Caco-2 (cell line): ENCODE data around the gene GPR21. TPM values are rescaled to one million over a fixed set of nuclear protein-coding genes. Genes with fewer than 3 reads are reported as not detected.

ENCODE experiments used
- BruUV-seq: library from RNA; stranded (reverse); fragments of 400-500 nt; replicated peaks from 2 replicates; lab custom pipeline; 2021; lab: Mats Ljungman, UMichigan
- CTCF ChIA-PET: fragments of 300-600 bp; sonication (Branson Sonifier 250); formaldehyde crosslinking; loops from one replicate; lab custom pipeline; 2022; ENCODE audit warnings: antibody characterized with exemption; lab: Charles Lee
- POLR2A ChIA-PET: fragments of 300-600 bp; sonication (Branson Sonifier 250); formaldehyde crosslinking; loops from one replicate; lab custom pipeline; 2022; ENCODE audit warnings: antibody characterized with exemption; lab: Charles Lee
- DNase-seq, 2 experiments: peaks; one replicate each; pipeline versions ENCODE4 v3.0.0 to v3.0.0-alpha.2; 2020 to 2022
- H3K27me3 ChIP-seq: replicated peaks from 2 replicates; pipeline ENCODE4 v1.6.0; 2011; ENCODE audit warnings: low read length; ENCODE audit not compliant: control insufficient read depth, insufficient read depth
- H3K36me3 ChIP-seq: 2 replicates; pipeline ENCODE4 v1.5.1; 2011; ENCODE audit warnings: low read length; ENCODE audit not compliant: control insufficient read depth, insufficient read depth
- H3K4me1 ChIP-seq: fragments of 250-450 bp; sonication (Bioruptor Pico); 2 replicates; pipeline ENCODE4 v1.5.1; 2020; ENCODE audit warnings: mild to moderate bottlenecking
- H3K4me3 ChIP-seq: 2 replicates; pipeline ENCODE4 v1.5.1; 2011; ENCODE audit warnings: low read depth, mild to moderate bottlenecking, control low read depth, low read length
- H3K9me3 ChIP-seq: fragments of 250-450 bp; sonication (Bioruptor Pico); 2 replicates; pipeline ENCODE4 v1.5.1; 2020; ENCODE audit warnings: mild to moderate bottlenecking, moderate library complexity
- H3K27ac Mint-ChIP-seq: one replicate; pipeline ENCODE4 v1.8.0; 2022; ENCODE audit warnings: mixed read lengths; ENCODE audit not compliant: unreplicated experiment
- H3K27me3 Mint-ChIP-seq: one replicate; pipeline ENCODE4 v1.8.0; 2022; ENCODE audit warnings: mixed read lengths; ENCODE audit not compliant: insufficient read depth, unreplicated experiment
- H3K36me3 Mint-ChIP-seq: one replicate; pipeline ENCODE4 v1.8.0; 2022; ENCODE audit warnings: mild to moderate bottlenecking, mixed read lengths; ENCODE audit not compliant: insufficient read depth, unreplicated experiment
- H3K4me1 Mint-ChIP-seq: one replicate; pipeline ENCODE4 v1.8.0; 2022; ENCODE audit warnings: low read depth, mixed read lengths; ENCODE audit not compliant: unreplicated experiment
- H3K4me3 Mint-ChIP-seq: one replicate; pipeline ENCODE4 v1.8.0; 2022; ENCODE audit warnings: mild to moderate bottlenecking, moderate library complexity, mixed read lengths; ENCODE audit not compliant: unreplicated experiment
- H3K9me3 Mint-ChIP-seq: one replicate; pipeline ENCODE4 v1.8.0; 2022; ENCODE audit warnings: mixed read lengths; ENCODE audit not compliant: unreplicated experiment
- intact Hi-C: fragments of 100-400 bp; cut with micrococcal nuclease; formaldehyde crosslinking; loops from one replicate; pipeline ENCODE4 v1.10.0; 2022; ENCODE audit not compliant: unreplicated experiment
- total RNA-seq: library from RNA; stranded (reverse); gene quantifications from 2 replicates; pipeline ENCODE4 v1.2.3, GENCODE V29; 2022
- TF ChIP-seq, protein P1 (sequence below), 2 experiments: fragments of 200-600 bp in 1 of 2; IDR thresholded peaks; 1 replicate in 1 of 2; 2 replicates in 1 of 2; pipeline versions ENCODE4 v1.5.1 to v1.8.0; 2011 to 2022; ENCODE audit warnings: antibody characterized with exemption in 1 of 2, control low read depth in 1 of 2, inconsistent platforms in 1 of 2, low read depth in 1 of 2, low read length in 1 of 2, mild to moderate bottlenecking in 1 of 2, moderate library complexity in 1 of 2; ENCODE audit not compliant: insufficient read depth in 1 of 2, severe bottlenecking in 1 of 2, unreplicated experiment in 1 of 2

Gene GPR21
- total RNA-seq, 1 experiment from 2014 or later, result 2.0 TPM

- no peak for DNase-seq
- Mint-ChIP-seq H3K36me3 (peaks cover 73% of the 10 kb centered on the region), H3K27me3 (no peaks in the 10 kb centered on the region), H3K27ac (no peak overlapping the region), H3K9me3 (no peaks in the 10 kb centered on the region), H3K4me3 (no peak overlapping the region), H3K4me1 (no peaks in the 10 kb centered on the region)
- ChIA-PET CTCF (no interaction called here), POLR2A (no interaction called here)
- BruUV-seq, result no TSS peak
- Histone ChIP-seq H3K36me3 (no peaks in the 10 kb centered on the region; the same call in none of the 2 replicates), H3K9me3 (no peaks in the 10 kb centered on the region), H3K4me3 (no peak overlapping the region), H3K27me3 (no peaks in the 10 kb centered on the region), H3K4me1 (peaks cover 4% of the 10 kb centered on the region; the same call in 1 of the 2 replicates)
- TF ChIP-seq, protein P1, sequence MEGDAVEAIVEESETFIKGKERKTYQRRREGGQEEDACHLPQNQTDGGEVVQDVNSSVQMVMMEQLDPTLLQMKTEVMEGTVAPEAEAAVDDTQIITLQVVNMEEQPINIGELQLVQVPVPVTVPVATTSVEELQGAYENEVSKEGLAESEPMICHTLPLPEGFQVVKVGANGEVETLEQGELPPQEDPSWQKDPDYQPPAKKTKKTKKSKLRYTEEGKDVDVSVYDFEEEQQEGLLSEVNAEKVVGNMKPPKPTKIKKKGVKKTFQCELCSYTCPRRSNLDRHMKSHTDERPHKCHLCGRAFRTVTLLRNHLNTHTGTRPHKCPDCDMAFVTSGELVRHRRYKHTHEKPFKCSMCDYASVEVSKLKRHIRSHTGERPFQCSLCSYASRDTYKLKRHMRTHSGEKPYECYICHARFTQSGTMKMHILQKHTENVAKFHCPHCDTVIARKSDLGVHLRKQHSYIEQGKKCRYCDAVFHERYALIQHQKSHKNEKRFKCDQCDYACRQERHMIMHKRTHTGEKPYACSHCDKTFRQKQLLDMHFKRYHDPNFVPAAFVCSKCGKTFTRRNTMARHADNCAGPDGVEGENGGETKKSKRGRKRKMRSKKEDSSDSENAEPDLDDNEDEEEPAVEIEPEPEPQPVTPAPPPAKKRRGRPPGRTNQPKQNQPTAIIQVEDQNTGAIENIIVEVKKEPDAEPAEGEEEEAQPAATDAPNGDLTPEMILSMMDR (IDR thresholded peaks at IDR 0.05; ENCODE audit: insufficient read depth in 1 of 2, low read depth in 1 of 2, low read length in 1 of 2, severe bottlenecking in 1 of 2, unreplicated experiment in 1 of 2), result no peak
- intact Hi-C loops, result loop anchor here (5.0 kb wide), 1 partner anchor 147 kb away; no protein-coding TSS in a partner anchor
Measured at GRCh38 chr9:123080444-123080843, 47.0 kb downstream of the GPR21 start.

DNA sequence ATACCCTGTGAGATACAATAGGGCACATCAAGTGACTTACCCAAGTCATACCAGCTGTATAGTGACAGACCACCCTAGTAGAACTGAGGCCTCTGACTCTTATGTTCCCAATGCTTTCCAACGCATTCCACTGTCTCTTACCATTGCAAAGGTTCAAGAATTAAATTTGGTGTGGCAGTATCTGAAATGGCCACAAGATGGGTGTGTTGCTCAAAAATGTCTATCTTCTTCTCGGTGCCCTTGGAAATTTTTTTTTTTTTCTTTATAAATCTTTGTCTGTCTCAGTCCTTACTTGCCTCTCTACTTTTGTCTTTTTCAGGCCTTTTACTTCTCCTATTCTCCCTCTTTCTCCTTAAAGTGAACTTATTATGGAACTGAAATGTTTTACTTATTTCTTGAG is 48.4 kb downstream of the GPR21 start:
- ChIA-PET POLR2A (no interaction called here), CTCF (interaction anchor here (0.6 to 1.1 kb wide), 2 partner anchors 55 to 268 kb away, joined by 3 read pairs; no protein-coding TSS in a partner anchor)
- intact Hi-C loops, result loop anchor here (5.0 kb wide), 1 partner anchor 145 kb away; no protein-coding TSS in a partner anchor
- H3K4me1 ChIP-seq, result peaks cover 4% of the 10 kb centered on the region; the same call in 1 of the 2 replicates
- no peak overlapping the region for H3K27ac Mint-ChIP-seq
- TF ChIP-seq, protein P1 (IDR thresholded peaks at IDR 0.05; ENCODE audit: insufficient read depth in 1 of 2, low read depth in 1 of 2, low read length in 1 of 2, severe bottlenecking in 1 of 2, unreplicated experiment in 1 of 2), result peak; percentile 53 to 72
- no peaks in the 10 kb centered on the region for H3K9me3 Mint-ChIP-seq
- H3K27me3 ChIP-seq, result no peaks in the 10 kb centered on the region
- no peaks in the 10 kb centered on the region for H3K9me3 ChIP-seq
- H3K27me3 Mint-ChIP-seq, result no peaks in the 10 kb centered on the region
- peaks cover 2% of the 10 kb centered on the region for H3K36me3 ChIP-seq
- no peaks in the 10 kb centered on the region for H3K4me1 Mint-ChIP-seq
- no peak overlapping the region for H3K4me3 Mint-ChIP-seq
- H3K36me3 Mint-ChIP-seq, result peaks cover 63% of the 10 kb centered on the region
- no peak overlapping the region for H3K4me3 ChIP-seq
- peak in 1 of 2 experiments; percentile 49 for DNase-seq
- no TSS peak for BruUV-seq

DNA sequence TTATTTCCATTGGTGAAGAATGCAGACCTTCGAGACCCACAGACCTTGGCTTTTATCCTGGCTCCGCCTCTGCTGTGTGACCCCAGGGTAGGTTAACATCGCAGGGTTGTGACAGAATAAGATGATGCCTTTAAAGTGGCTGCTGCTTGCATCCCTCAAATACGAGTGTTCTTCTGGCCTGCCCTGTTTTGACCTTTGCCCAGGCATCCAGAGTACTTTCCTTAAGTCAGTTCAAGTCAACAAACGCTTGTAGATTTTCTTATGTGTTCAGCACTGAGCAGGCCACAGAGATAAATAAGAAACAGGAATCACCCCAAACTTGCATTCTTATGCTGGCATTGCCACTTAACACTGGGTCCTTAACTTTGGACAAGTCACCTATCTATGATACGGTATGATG is 50.2 kb downstream of the GPR21 start:
- Histone ChIP-seq H3K27me3 (no peaks in the 10 kb centered on the region), H3K36me3 (peaks cover 2% of the 10 kb centered on the region), H3K9me3 (no peaks in the 10 kb centered on the region), H3K4me1 (peaks cover 4% of the 10 kb centered on the region; the same call in 1 of the 2 replicates), H3K4me3 (no peak overlapping the region)
- CTCF ChIA-PET, result no interaction called here
- no TSS peak for BruUV-seq
- POLR2A ChIA-PET, result no interaction called here
- intact Hi-C loops, result loop anchor here (1.0 to 5.0 kb wide), 2 partner anchors 144 to 266 kb away; no protein-coding TSS in a partner anchor
- H3K27me3 Mint-ChIP-seq, result no peaks in the 10 kb centered on the region
- no peak overlapping the region for H3K4me3 Mint-ChIP-seq
- no peak overlapping the region for H3K27ac Mint-ChIP-seq
- H3K9me3 Mint-ChIP-seq, result no peaks in the 10 kb centered on the region
- H3K36me3 Mint-ChIP-seq, result peaks cover 70% of the 10 kb centered on the region
- H3K4me1 Mint-ChIP-seq, result no peaks in the 10 kb centered on the region
- TF ChIP-seq, protein P1 (IDR thresholded peaks at IDR 0.05; ENCODE audit: insufficient read depth in 1 of 2, low read depth in 1 of 2, low read length in 1 of 2, severe bottlenecking in 1 of 2, unreplicated experiment in 1 of 2), result no peak
- DNase-seq, result no peak
